ENCODE data around the gene OR2H1. TPM values are rescaled to one million over a fixed set of nuclear protein-coding genes. Genes with fewer than 3 reads are reported as not detected.

OR2H1 gene
- polyA plus RNA-seq, 3 donors, result not detected

DNA sequence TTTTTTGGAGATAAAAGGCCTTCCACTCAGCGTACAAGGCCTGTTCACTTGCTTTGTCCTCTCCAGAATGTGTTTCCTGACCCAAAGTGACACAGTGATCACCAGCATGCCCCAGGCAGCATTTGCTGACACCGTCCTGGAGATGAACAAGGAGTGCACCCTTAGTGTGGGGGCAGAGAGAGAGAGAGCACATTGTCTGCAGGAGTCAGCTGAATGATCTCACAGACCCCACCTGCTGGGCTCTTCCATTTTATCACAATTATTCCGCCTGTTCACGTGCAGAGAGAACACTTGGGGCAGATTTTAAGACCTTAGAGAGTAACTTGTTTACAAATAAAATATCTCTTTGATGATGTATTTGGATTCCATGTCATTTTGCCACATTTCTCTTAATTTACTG is 53.2 kb downstream of the OR2H1 start:
- Histone ChIP-seq H3K9ac (ENCODE audit: insufficient read depth, low read length, poor library complexity, severe bottlenecking) (no peak overlapping the region), H3K36me3 (replicated peaks in 1 of 2; ENCODE audit: control insufficient read depth in 1 of 2, insufficient read depth in 2 of 2, low read length in 2 of 2) (no peaks in the 10 kb centered on the region), H3K9me3 (replicated peaks in 1 of 2; ENCODE audit: control insufficient read depth in 1 of 2, insufficient read depth in 1 of 2, low read length in 2 of 2) (no peaks in the 10 kb centered on the region), H3K79me2 (ENCODE audit: insufficient read depth, low read length) (no peaks in the 10 kb centered on the region), H4K20me1 (ENCODE audit: insufficient read depth, low read length) (no peaks in the 10 kb centered on the region), H3K4me1 (ENCODE audit: control insufficient read depth in 1 of 2, insufficient read depth in 2 of 2, low read length in 2 of 2) (no peaks in the 10 kb centered on the region), H3K4me2 (replicated peaks; ENCODE audit: extremely low read depth, low read length, poor library complexity, severe bottlenecking) (no peak overlapping the region), H3K4me3 (replicated peaks in 1 of 3; ENCODE audit: low read depth in 2 of 3, low read length in 3 of 3) (no peak overlapping the region), H3K27ac (ENCODE audit: low read depth in 1 of 2, low read length in 2 of 2) (no peak overlapping the region), H2AFZ (ENCODE audit: insufficient read depth, low read depth, low read length, poor library complexity, severe bottlenecking) (no peak overlapping the region), H3K27me3 (ENCODE audit: control insufficient read depth in 2 of 2, insufficient read depth in 2 of 2, low read length in 2 of 2) (no peaks in the 10 kb centered on the region)
- no peak overlapping the region for H3K4me3 Mint-ChIP-seq
- no peaks in the 10 kb centered on the region for H3K36me3 Mint-ChIP-seq
- H3K27me3 Mint-ChIP-seq (ENCODE audit: low read depth in 3 of 3), result peaks cover 1 to 12% (median 7%) of the 10 kb centered on the region in 3 donors
- no peak for DNase-seq
- TF ChIP-seq, protein P1, sequence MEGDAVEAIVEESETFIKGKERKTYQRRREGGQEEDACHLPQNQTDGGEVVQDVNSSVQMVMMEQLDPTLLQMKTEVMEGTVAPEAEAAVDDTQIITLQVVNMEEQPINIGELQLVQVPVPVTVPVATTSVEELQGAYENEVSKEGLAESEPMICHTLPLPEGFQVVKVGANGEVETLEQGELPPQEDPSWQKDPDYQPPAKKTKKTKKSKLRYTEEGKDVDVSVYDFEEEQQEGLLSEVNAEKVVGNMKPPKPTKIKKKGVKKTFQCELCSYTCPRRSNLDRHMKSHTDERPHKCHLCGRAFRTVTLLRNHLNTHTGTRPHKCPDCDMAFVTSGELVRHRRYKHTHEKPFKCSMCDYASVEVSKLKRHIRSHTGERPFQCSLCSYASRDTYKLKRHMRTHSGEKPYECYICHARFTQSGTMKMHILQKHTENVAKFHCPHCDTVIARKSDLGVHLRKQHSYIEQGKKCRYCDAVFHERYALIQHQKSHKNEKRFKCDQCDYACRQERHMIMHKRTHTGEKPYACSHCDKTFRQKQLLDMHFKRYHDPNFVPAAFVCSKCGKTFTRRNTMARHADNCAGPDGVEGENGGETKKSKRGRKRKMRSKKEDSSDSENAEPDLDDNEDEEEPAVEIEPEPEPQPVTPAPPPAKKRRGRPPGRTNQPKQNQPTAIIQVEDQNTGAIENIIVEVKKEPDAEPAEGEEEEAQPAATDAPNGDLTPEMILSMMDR (IDR thresholded peaks at IDR 0.05), result no peak
- intact Hi-C loops (cut with micrococcal nuclease), result no loop called here
- no peaks in the 10 kb centered on the region for H3K4me1 Mint-ChIP-seq
- H3K9me3 Mint-ChIP-seq, result peaks cover 0 to 2% (median 0%) of the 10 kb centered on the region in 7 donors
- 100% methylated on average over 1 of the region's 4 CpGs for WGBS (ENCODE audit: insufficient coverage)
- H3K27ac Mint-ChIP-seq, result no peak overlapping the region

GRCh38 chr6:29510746-29511300 is 53.9 kb downstream of the OR2H1 start:
- intact Hi-C loops (cut with micrococcal nuclease), result no loop called here
- peaks cover under 1% of the 10 kb centered on the region for H3K4me1 Mint-ChIP-seq
- H3K9me3 ChIP-seq (replicated peaks in 1 of 2; ENCODE audit: control insufficient read depth in 1 of 2, insufficient read depth in 1 of 2, low read length in 2 of 2), result no peaks in the 10 kb centered on the region
- H3K4me1 ChIP-seq (ENCODE audit: control insufficient read depth in 1 of 2, insufficient read depth in 2 of 2, low read length in 2 of 2), result no peaks in the 10 kb centered on the region
- no peak overlapping the region for H3K9ac ChIP-seq (ENCODE audit: insufficient read depth, low read length, poor library complexity, severe bottlenecking)
- no peak for DNase-seq
- H3K4me2 ChIP-seq (replicated peaks; ENCODE audit: extremely low read depth, low read length, poor library complexity, severe bottlenecking), result no peak overlapping the region
- H3K36me3 ChIP-seq (replicated peaks in 1 of 2; ENCODE audit: control insufficient read depth in 1 of 2, insufficient read depth in 2 of 2, low read length in 2 of 2), result no peaks in the 10 kb centered on the region
- H3K27ac ChIP-seq (ENCODE audit: low read depth in 1 of 2, low read length in 2 of 2), result no peak overlapping the region
- H3K4me3 Mint-ChIP-seq, result no peak overlapping the region
- H4K20me1 ChIP-seq (ENCODE audit: insufficient read depth, low read length), result no peaks in the 10 kb centered on the region
- TF ChIP-seq, protein P1 (IDR thresholded peaks at IDR 0.05), result no peak
- H3K36me3 Mint-ChIP-seq, result no peaks in the 10 kb centered on the region
- H2AFZ ChIP-seq (ENCODE audit: insufficient read depth, low read depth, low read length, poor library complexity, severe bottlenecking), result no peak overlapping the region
- H3K27me3 Mint-ChIP-seq (ENCODE audit: low read depth in 3 of 3), result peaks cover 1 to 12% (median 7%) of the 10 kb centered on the region in 3 donors
- no peaks in the 10 kb centered on the region for H3K27me3 ChIP-seq (ENCODE audit: control insufficient read depth in 2 of 2, insufficient read depth in 2 of 2, low read length in 2 of 2)
- H3K79me2 ChIP-seq (ENCODE audit: insufficient read depth, low read length), result no peaks in the 10 kb centered on the region
- 94% methylated on average over 2 of the region's 2 CpGs for WGBS (ENCODE audit: insufficient coverage)
- H3K4me3 ChIP-seq (replicated peaks in 1 of 3; ENCODE audit: low read depth in 2 of 3, low read length in 3 of 3), result no peak overlapping the region
- no peak overlapping the region for H3K27ac Mint-ChIP-seq
- peaks cover 0 to 2% (median 0%) of the 10 kb centered on the region in 7 donors for H3K9me3 Mint-ChIP-seq

Other genes starting within 250 kb of the OR2H1 start
- not detected for gene OR14J1, start 155.5 kb upstream of the OR2H1 start, polyA plus RNA-seq
- gene OR5V1, start 88.3 kb upstream of the OR2H1 start, polyA plus RNA-seq, result not detected
- not detected for gene OR12D3, start 81.9 kb upstream of the OR2H1 start, polyA plus RNA-seq
- not detected for gene OR12D2, start 61.5 kb upstream of the OR2H1 start, polyA plus RNA-seq
- not detected for gene OR12D1, start 42.2 kb upstream of the OR2H1 start, polyA plus RNA-seq
- not detected for gene OR10C1, start 17.8 kb upstream of the OR2H1 start, polyA plus RNA-seq
- gene OR11A1, start 84 bp upstream of the OR2H1 start, polyA plus RNA-seq, result not detected
- gene MAS1L, start 30.8 kb downstream of the OR2H1 start, polyA plus RNA-seq, result not detected
- under 1 TPM in 1 of 3 donors, not detected in 2; 0.15 TPM for gene UBD, start 102.6 kb downstream of the OR2H1 start, polyA plus RNA-seq
- gene OR2H2, start 128.0 kb downstream of the OR2H1 start, polyA plus RNA-seq, result not detected
- 100 to 1,000 TPM in 1 of 3 donors, 1 to 10 TPM in 1, under 1 TPM in 1; 0.91 to 228 (median 1.8) TPM for gene GABBR1, start 176.0 kb downstream of the OR2H1 start, polyA plus RNA-seq
- not detected for gene MOG, start 199.9 kb downstream of the OR2H1 start, polyA plus RNA-seq
- under 1 TPM in 1 of 3 donors, not detected in 2; 0.72 TPM for gene ZFP57, start 224.0 kb downstream of the OR2H1 start, polyA plus RNA-seq